Spleen (tissue), 7 donors: ENCODE results near the gene SYNDIG1.

Experiments
- CTCF ChIP-seq, 11 experiments: fragments of 200-600 bp in 7 of 11; fragments of 450-650 bp in 4 of 11; sonication (generic) in 4 of 11; IDR thresholded peaks in 8 of 11; conservative IDR thresholded peaks in 3 of 11; 1 replicate in 7 of 11; 2 replicates in 4 of 11; pipeline versions ENCODE4 v1.4.0 to v1.8.0; 2016 to 2021; ENCODE audit warnings: antibody characterized with exemption in 11 of 11, inconsistent platforms in 4 of 11, mild to moderate bottlenecking in 1 of 11
- POLR2A ChIP-seq, 3 donors: fragments of 450-650 bp; IDR thresholded peaks; one replicate each; pipeline ENCODE4 v1.5.1; 2017; ENCODE audit warnings: antibody characterized with exemption in 3 of 3, mild to moderate bottlenecking in 1 of 3
- POLR2AphosphoS5 ChIP-seq, 3 donors: sonication (generic); formaldehyde crosslinking; IDR thresholded peaks; one replicate each; pipeline ENCODE4 v1.5.1; 2017; ENCODE audit warnings: antibody characterized with exemption in 3 of 3
- donor health status: DM: no; HTN: no; CAD: no; lungs with moderate emphysema.
- donor health status: DM: no; HTN: no; CAD: no.
- donor health status: DM: no; HTN: no; CAD: no.

GRCh38 chr20:24568842-24569241, 99.4 kb downstream of the SYNDIG1 start:
- TF ChIP-seq CTCF (IDR thresholded peaks at IDR 0.05 in 8 of 11, conservative IDR thresholded peaks at IDR 0.05 in 3 of 11) (no peak), POLR2A (IDR thresholded peaks at IDR 0.05) (no peak), POLR2AphosphoS5 (IDR thresholded peaks at IDR 0.05) (no peak)
